Smooth muscle cell of the brain vasculature (primary cell): ENCODE data around the gene TNPO3.
A peak's percentile ranks its signal among the peaks of the same experiment; 100 is the strongest.

ENCODE experiments used
- DNase-seq: peaks from one replicate; pipeline ENCODE4 v3.0.0-alpha.2; 2012; ENCODE audit warnings: low read depth, low spot score

Gene TNPO3

DNA sequence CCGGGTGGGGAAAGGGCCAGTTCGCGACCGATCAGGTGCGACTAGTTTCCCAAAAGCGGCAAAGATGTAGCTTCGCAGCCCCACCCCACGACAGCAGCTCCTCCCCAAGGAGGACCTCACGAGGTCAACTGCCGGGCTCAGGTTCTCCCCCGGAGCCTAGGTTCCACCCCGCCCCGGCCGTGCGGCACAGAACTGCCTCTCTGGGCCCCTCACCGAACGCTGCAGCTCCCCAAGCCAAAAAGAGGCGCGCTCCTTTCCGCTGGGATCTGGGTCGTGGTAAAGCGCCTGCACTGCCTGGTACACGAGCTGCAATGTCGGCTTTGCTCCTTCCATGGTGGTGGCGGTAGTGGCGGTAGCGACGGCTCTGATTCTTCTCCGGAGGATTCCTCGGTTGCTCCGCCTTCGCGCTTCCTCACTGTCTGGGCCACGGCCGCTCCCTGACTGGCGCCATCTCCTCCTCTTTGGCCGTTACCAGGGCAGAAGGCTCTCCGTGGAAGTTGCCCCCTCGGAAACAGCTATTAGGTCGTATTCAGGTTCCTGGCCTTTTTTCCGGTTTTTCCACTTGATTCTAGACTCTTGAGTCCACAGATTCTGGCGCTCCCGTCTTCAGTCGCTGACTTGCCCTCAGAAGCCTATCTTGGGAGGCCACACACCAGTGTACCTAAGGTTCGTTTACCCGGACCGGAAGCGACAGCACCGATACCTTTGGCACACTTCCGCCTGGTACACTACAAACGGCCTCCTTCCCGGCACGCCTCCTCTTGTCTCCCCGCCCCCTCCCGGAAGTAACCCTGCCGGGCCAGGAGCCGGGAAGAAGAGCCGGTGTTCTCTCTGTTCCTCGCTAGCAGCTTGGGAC, at the start of gene TNPO3:
Gene TNPO3, minus strand, starts transcription at position 674 of the 856 bp plus-strand sequence. Its CDS starts 341 bp downstream, at position 333.
- peak; percentile 73 for DNase-seq

DNA sequence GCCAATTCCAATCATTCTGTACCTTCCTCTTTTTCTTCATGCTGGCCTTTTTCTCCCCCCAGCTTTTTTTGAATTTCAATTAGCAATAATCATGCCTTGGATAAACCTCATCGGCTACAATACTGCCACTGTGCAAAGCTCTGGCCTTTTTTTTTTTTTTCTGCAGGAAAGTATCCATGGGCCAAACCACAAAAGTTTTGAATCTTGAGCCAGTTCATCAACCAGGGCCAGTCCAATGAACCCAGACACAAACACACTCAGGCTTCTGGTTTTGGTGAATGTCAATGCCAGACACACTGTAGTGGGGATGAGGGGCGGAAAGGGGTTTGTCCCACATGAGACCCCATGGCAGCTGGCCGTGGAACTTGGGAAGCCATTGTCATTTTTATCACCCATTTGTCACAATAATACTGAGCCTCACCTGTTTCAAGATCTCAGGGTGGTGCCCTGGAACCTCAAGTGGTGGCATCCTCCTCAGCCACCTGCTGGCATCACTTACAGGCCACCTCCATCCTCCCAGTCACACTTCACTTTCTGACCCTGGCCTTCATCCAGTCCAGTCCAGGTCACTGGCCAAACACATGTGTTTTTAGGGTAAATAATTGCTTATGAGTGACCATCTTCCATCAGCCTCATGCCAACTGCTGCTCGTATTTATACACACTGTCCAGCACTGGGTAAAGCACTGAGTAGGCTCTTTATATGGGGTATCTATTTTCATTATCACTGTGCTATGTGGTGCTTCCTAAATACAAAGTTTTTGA, 48.8 kb upstream of the TNPO3 start:
- DNase-seq: no peak

DNA sequence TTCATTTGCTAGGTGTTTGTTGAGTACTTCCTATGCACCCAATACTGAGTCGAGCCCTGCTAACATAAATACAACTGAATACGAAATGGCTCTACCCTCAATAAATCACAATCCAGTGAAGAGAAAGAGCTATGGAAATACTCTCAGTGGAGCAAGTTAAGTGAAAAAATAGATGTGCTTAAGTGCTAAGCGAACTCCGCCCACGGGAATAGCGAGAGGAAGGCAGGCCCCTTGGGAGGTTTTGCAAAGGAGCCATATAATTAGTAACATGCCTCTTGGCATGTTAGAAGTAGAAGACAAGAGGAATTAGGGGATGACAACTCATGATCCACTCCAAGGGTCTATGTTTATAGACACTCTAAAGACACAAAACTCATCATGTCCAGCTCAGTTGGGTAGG, 46.8 kb upstream of the TNPO3 start:
- no peak for DNase-seq

- DNase-seq: no peak
These were observed 45.9 kb upstream of the TNPO3 start for GRCh38 chr7:129100827-129101166.

DNA sequence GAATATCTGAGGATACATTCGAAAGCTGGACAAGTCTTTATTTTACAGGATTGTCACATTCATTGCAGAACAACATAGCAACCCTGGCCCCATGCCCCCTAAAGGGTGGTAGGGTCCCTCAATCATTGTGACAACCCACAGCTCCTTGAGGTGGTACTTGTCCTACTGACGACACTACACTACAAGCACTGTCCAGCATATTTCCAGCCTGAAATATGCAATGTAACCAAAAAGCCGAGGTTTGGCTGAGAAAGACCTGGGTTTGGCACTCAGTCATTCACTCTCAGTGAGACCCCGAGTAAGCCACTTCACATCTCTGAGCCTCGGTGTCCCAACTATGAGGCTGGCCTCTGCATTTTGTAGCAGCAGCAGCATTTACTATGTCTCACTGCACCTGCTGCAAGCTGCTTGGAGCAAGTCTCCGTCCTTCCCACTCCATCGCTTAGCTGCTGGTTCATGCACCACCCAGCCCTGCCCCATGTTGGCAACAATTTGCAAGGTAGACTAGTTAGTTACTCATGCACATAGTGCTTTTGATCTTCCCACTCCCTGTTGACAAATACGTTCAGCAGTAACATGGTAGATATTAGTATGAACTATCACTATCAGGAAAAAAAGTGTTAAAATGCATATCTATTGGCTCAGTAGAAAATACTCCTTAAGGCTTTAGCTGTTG, 43.6 kb upstream of the TNPO3 start:
- DNase-seq: no peak

GRCh38 chr7:129095258-129095657, 40.3 kb upstream of the TNPO3 start:
- DNase-seq: no peak

- no peak for DNase-seq
These were observed 39.6 kb upstream of the TNPO3 start for GRCh38 chr7:129094501-129094900.

- no peak for DNase-seq
These were observed 39.1 kb upstream of the TNPO3 start for GRCh38 chr7:129093867-129094456.

DNA sequence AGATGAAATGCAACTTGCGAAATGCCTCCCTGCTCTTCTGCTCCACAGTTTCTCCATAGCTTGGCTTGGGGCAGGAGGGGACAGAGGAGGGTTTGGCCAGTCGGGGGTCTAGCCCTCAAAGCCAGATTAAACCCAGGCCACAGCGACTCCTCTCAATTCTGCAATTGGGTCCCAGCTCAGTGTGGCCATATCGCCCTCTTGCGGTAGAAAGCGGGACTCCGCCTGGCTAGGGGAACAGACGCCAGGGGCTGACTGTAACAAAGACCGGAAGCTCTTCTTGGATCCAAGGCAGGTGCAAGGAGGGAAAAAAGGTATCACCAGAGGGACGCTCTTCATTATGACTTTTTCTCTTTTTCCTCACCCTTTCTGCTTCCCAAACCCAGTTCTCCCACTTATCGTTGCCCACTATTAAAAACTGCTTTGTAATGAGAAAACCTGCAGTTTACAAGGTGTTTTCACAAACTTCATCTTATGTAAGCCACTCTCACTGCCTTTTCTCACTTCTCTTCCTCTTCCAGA, 36.6 kb upstream of the TNPO3 start:
- DNase-seq: peak; percentile 37

DNA sequence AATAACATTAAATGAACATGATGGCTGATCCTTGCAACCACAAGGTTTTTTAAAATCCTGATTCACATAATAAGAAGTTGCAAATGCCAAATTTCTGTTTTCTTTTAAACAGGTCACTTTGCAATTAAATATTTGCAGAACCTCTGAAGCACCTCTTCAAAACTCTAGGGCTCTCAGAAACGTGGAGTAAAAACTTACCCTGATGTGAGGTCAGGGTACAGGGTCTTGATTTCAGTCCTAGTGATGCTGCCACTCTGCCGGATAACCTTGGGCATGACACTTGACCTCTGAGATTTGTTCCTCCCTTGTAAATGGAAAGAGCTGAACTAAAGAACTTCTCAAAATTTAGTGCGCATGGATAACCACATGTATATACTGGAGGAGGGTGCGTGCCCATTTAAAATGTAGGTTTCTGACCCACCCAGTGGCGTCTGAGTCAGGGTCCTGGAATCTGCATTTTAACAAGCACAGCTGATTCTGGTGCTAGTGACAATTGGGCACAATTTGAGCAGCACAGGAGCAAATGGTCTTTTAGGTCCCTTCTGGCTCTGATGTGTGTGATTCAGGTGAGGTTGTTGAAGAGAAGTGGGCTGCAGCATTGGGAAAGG, 35.5 kb upstream of the TNPO3 start:
- no peak for DNase-seq

DNA sequence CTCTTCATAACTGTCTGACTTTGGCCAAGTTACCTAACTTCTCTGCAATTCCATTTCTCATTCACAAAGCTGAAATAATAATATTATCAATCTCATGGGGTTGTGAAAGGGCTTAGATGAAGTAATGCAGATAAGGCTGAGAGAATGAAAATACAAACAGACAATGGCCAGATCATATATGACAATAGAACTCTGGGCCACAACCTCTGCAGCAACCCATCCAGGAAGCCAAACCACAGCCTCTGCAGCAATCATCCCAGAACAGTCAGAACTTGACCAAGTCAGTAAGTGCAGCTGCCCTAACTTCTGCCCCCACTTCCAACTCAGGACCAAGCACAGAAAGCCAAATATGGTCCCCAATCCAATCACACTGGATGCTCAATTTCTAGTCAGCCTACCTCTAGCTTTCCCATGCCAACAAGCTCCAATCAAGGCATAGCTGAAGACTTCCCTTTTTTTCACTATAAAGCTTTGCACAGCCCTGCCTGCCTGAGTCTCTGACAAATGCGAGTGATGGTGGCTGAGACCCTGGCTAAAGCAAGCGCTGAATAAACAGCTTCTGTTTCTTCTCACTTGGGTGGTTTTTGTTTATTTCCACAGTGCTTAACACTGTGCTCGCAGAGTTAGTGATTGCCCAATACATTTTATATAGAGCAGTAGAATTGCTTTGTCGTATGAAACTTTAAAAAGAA, 34.8 kb upstream of the TNPO3 start:
- DNase-seq: no peak

GRCh38 chr7:129084801-129085551, 30.1 kb upstream of the TNPO3 start:
- DNase-seq: no peak

DNA sequence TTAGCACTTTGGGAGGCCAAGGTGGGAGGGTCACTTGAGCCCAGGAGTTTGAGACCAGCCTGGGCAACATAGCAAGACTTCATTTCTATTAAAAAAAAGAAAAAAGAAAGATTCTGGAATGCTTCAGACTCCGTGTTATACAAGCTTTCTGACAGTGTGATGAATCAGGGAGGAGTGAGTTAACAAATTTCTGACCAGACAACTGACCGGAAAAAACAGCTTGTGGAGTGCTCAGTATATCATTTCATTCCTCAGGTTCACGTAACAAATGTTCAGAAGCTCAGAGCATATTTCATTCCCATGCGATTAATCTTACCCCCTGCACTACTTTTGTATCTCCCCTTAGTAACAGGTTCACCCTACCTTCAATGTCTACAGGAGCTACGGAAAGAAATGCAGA, 28.6 kb upstream of the TNPO3 start:
- DNase-seq: no peak

DNA sequence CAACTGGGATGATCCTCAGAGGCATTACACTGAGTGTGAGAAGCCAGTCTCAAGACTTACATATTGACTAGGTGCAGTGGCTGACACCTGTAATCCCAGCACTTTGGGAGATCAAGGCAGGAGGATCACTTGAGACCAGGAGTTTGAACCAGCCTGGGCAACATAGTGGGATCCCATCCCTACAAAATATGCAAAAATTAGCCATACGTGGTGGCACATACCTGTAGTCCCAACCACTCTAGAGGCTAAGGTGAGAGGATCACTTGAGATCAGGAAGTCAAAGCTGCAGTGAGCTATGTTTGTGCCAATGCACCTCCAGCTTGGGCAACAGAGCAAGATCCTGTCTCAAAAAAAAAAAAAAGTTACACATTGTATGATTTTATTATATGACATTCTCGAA, 23.5 kb upstream of the TNPO3 start:
- no peak for DNase-seq

GRCh38 chr7:129076886-129077285, 22.0 kb upstream of the TNPO3 start:
- no peak for DNase-seq

- no peak for DNase-seq
These were observed 20.1 kb upstream of the TNPO3 start for GRCh38 chr7:129074994-129075393.

DNA sequence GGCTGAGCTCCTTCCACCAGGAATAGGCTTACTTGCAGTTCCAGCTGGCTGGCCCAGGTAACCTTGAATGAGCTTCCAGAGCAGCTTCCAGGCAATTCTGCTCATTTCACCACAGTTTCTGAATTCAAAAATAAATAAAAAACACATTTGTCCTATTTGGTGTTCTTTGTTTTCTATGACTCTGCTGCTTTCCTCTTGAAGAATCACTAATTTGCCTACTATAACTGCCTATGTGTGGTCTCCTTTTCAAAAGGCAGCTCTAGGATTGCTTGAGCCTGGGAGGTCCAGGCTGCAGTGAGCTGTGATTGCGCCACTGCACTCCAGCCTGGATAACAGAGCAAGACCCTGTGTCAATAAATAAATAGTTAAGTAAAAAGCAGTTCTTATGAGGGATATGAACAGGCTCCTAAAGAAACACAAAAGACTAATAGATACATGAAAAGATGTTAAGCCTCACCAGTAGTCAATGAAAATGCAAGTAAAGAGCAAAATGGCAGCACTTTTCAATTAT, 19.5 kb upstream of the TNPO3 start:
- no peak for DNase-seq

GRCh38 chr7:129073738-129074137, 18.8 kb upstream of the TNPO3 start:
- no peak for DNase-seq

DNA sequence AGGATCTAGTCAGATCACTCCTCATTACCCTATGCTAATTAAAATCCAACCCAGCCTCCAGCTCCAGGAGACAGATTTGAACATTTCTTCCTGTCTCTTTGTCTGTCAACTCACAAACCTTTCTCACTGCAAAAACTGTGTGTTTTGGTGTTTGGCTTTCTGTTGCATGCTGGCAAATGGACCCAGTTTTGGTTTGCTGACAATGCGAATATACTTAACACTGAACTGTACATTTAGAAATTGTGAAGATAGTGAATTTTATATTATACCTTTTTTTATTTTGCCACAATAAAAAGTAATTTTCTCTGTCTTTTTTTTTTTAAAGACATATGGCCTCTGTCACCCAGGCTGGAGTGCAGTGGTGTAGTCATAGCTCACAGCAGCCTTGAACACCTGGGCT, 18.3 kb upstream of the TNPO3 start:
- no peak for DNase-seq

DNA sequence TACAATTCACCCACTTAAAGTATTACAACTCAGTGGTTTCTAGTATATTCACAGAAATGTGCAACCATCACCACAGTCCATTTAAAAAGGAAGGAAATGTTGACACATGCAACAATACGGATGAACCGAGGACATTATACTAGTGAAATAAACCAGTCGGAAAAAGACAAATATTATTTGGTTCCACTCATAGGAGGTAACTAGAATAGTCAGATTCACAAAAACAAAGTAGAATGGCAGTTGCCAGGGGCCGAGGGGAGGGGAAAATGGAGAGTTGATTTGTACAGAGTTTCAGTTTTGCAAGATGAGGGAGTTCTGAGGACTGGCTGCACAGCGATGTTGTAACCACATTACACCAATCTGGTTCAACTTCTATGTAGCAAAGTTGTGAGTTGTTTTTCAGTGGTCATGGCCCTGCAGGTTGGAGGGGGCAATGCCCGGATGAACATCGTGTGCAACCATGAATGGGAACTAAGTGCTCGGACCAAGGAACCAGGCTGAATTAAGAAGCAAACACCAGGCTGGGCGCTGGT, 17.6 kb upstream of the TNPO3 start:
- no peak for DNase-seq
